ENCODE measurements around the gene YTHDF1. TPM values are rescaled to one million over a fixed set of nuclear protein-coding genes. Genes with fewer than 3 reads are reported as not detected.

YTHDF1 gene
- 20.4 and 30.5 TPM in 2 replicates for total RNA-seq

DNA sequence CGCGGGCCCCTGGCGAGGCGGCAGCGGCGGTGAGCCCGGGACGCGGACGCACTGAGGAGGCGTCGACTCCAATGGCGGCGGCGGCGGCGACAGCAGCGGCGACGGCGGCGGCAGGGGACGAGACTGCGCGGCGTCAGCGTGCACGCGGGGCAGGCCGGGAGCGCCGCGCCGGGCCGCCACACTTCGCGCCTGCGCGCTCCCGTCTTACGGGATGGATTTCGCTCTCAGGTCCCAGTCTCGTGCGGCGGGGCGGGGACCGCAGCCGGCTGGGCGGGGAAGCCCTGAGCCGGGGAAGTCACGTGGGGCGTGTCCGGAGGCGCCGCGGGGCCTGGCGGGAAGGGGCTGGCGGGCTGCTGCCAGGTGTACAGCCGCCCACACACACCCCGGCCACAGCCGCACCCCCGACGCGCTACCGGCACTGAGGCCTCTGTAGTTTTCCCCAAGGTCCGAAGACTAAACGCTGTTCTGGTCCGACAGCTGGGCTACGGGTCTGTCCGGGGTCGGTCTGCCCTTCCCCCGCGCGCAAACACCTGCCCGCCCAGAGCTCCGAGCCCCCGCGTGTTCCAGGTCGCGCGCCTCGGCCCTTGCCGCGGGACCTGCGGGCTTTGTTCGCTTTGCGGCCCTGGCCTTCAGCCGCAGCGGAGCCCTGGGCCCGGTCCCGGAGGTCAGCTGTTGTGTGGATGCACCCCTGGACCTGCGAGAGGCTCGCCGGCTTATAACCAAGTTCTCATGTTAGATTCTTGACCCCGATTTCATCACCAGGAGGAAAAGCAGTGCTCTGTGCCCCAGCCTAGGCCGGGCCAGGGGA is at the start of gene YTHDF1:
Gene YTHDF1, minus strand, starts transcription at position 91 of the 808 bp plus-strand sequence. CDS start 239 bp downstream, outside the sequence.
- TF ChIP-seq, protein P1, sequence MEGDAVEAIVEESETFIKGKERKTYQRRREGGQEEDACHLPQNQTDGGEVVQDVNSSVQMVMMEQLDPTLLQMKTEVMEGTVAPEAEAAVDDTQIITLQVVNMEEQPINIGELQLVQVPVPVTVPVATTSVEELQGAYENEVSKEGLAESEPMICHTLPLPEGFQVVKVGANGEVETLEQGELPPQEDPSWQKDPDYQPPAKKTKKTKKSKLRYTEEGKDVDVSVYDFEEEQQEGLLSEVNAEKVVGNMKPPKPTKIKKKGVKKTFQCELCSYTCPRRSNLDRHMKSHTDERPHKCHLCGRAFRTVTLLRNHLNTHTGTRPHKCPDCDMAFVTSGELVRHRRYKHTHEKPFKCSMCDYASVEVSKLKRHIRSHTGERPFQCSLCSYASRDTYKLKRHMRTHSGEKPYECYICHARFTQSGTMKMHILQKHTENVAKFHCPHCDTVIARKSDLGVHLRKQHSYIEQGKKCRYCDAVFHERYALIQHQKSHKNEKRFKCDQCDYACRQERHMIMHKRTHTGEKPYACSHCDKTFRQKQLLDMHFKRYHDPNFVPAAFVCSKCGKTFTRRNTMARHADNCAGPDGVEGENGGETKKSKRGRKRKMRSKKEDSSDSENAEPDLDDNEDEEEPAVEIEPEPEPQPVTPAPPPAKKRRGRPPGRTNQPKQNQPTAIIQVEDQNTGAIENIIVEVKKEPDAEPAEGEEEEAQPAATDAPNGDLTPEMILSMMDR (conservative IDR thresholded peaks at IDR 0.05; ENCODE audit: low read depth, low read length), result no peak
- H3K4me3 ChIP-seq (ENCODE audit: low read depth, low read length), result peak within 1 kb of the TSS; percentile 90
- no peak for DNase-seq (ENCODE audit: low read depth)

DNA sequence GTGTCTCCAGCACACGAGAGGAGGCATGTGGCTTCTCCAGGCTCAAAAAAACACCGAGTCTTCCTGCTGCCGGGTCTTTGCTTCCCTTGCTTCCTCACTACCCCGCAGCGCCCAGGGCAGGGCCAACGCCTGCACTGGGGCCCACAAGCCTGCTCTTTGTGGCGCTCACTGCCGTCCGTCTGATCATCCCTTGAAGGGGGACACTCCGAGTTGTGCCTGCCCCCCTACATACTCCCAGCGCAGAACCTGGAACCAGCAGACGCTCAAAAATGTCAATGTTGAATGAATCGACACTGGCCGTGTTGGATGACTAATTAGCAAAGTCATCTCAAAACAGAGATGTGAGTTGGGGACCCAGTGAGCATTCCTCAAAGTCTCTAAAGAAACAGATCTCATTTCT is 48.6 kb upstream of the YTHDF1 start:
- TF ChIP-seq, protein P1 (conservative IDR thresholded peaks at IDR 0.05; ENCODE audit: low read depth, low read length), result no peak
- no peak for DNase-seq (ENCODE audit: low read depth)
- no peak overlapping the region for H3K4me3 ChIP-seq (ENCODE audit: low read depth, low read length)

DNA sequence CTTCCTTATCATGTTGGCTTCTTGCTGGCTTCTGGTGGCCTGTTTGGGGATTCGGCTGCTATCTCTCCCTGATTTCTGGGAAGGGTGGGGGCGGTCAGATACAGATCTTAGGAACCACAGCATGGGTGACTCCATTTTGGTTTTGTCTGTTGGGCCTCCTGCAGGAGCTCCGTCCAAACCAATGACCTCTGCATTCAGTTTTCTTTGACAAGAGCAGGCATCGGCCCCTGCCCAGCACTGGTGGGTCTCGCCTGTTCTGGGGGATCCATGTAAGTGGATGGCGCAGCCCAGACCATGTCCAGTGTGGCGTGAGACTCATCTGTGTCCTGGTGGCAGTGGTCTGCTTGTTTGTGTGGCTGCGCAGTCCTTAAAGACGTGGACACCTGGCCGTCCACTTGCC is 48.1 kb upstream of the YTHDF1 start:
- DNase-seq (ENCODE audit: low read depth), result no peak
- H3K4me3 ChIP-seq (ENCODE audit: low read depth, low read length), result no peak overlapping the region
- TF ChIP-seq, protein P1 (conservative IDR thresholded peaks at IDR 0.05; ENCODE audit: low read depth, low read length), result no peak

DNA sequence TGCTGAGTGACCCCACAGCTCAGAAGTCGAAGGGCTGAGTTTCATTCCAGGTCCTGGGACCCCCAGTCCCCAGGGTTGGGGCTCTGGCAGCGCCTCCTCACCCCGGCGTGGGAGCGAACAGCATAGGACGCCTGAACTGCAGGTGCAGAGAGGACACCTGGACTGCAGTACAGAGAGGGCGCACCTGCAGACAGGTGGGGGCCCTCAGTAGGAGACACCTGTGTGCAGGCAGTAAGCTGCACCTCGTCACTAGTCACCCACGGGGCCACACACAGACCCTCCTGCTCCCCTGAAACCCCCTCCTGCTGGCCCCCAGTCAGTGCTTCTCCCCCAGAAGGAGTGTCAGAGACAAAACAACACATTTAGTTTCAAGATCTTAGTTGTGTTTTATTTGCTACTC is 46.9 kb upstream of the YTHDF1 start:
- TF ChIP-seq, protein P1 (conservative IDR thresholded peaks at IDR 0.05; ENCODE audit: low read depth, low read length), result no peak
- no peak for DNase-seq (ENCODE audit: low read depth)
- no peak overlapping the region for H3K4me3 ChIP-seq (ENCODE audit: low read depth, low read length)

DNA sequence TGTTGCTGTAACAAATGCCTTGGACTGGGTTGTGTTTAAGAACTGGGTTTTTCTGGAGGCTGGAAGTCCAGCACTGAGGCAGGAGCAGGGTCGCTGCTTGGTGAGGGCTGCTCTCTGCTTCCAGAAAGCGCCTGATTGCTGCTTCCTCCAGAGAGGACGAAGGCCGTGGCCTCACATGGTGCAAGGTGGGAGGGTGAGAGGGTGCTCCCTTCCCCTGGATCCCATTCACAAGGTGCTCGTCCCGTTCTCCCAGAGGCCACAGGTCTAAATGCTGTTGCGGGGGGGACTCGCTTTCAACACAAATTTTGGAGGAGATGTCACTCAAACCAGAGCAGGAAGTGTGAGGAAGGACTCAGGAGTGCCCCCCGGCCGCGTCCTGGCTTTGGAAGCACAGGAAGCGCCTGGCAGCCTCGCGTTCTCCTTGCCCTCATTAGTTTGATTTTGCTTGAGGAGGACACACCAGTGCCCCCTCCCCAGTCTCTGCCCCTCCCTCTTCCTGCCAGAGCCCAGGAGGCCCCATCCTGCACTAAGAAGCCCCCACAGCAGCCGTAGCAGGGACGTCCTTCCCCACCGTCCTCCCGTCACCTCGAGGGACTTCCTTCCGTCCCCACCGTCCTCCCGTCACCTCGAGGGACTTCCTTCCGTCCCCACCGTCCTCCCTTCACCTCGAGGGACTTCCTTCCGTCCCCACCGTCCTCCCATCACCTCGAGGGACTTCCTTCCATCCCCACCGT is 46.0 kb upstream of the YTHDF1 start:
- no peak for DNase-seq (ENCODE audit: low read depth)
- H3K4me3 ChIP-seq (ENCODE audit: low read depth, low read length), result no peak overlapping the region
- TF ChIP-seq, protein P1 (conservative IDR thresholded peaks at IDR 0.05; ENCODE audit: low read depth, low read length), result no peak

DNA sequence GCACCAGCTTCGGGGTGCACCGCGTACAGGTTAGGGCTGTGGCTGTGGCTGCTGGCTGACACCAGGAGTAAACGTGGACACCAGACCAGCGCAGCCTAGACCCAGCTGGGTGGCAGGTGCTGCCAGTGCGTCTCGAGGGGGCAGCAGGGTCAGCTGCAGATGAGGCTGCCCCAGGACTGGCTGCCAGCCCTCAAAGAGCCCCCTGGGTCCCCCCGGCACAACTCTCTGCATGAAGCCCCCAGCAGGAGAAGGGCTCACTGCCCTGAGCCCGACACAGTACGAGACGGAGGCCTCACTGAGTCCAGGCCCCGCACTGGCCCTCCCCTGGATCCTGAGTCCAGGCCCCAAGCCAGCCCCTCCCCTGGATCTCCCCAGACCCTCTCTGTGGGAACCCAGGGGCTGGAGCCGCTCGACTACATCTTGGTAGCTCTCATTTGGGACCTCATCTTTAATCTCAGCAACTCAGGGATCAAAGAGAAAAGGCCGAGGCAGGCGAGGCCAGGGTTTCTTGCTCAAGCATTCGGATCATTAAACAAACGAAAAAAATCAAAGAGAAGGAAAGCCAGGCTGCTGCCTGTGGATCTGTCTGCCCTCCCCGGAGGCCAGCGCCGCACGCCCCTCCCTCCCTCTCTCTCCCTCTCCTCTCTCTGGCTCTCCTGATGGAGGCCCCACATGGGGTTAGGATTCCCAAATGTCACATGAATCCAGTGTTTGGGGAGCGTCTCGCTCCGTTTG is 45.3 kb upstream of the YTHDF1 start:
- DNase-seq (ENCODE audit: low read depth), result no peak
- TF ChIP-seq, protein P1 (conservative IDR thresholded peaks at IDR 0.05; ENCODE audit: low read depth, low read length), result no peak
- H3K4me3 ChIP-seq (ENCODE audit: low read depth, low read length), result no peak overlapping the region

All from epithelial cell of proximal tubule (primary cell).